Measurements from ENCODE around the gene VDAC1.

The VDAC1 gene

DNA sequence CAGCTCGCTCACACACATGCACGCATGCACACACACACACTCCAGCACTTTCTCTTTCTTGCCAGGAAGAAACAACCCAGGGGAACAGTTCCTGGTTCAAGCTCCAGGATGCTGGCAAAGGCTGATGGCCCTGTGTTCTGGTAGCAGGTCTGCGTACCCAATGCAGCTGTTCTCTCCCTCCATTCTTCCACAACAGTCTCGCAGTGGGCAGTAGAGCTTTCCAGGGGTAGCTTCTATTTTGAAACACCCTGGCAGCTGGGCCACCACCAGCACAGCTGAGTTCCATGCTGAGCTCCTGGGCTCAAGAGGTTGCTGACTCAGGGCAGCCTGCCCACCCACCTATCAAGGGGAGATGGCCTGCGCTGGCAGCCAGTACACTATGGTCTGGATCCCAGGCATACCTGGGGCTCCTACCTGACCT, 4.7 kb downstream of the VDAC1 start:
- no peak for DNase-seq (ENCODE audit: low spot score)

DNA sequence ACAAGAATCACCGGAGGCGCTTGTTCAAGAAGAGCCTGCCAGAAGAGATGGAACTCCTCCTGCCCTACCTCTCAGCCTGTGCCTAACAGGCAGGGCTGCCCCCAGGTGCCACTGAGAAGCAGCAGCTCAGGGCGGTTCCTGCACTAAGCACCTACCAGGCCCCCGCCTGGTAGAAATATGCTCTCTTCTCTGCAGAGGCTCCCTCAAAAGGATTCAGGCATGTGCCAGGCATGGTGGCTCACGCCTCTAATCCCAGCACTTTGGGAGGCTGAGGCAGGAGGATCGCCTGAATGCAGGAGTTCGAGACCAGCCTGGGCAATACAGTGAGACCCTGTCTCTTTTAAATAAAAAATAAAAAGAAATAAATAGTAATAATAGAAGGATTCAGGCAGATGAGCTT, 6.0 kb downstream of the VDAC1 start:
- DNase-seq (ENCODE audit: low spot score) = no peak
- TF ChIP-seq, protein P1, sequence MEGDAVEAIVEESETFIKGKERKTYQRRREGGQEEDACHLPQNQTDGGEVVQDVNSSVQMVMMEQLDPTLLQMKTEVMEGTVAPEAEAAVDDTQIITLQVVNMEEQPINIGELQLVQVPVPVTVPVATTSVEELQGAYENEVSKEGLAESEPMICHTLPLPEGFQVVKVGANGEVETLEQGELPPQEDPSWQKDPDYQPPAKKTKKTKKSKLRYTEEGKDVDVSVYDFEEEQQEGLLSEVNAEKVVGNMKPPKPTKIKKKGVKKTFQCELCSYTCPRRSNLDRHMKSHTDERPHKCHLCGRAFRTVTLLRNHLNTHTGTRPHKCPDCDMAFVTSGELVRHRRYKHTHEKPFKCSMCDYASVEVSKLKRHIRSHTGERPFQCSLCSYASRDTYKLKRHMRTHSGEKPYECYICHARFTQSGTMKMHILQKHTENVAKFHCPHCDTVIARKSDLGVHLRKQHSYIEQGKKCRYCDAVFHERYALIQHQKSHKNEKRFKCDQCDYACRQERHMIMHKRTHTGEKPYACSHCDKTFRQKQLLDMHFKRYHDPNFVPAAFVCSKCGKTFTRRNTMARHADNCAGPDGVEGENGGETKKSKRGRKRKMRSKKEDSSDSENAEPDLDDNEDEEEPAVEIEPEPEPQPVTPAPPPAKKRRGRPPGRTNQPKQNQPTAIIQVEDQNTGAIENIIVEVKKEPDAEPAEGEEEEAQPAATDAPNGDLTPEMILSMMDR (IDR thresholded peaks at IDR 0.05; ENCODE audit: extremely low read depth, missing control alignments) = no peak

More for the DNA sequence above, 4.7 kb downstream of the VDAC1 start:
- TF ChIP-seq, protein P1 (IDR thresholded peaks at IDR 0.05; ENCODE audit: extremely low read depth, missing control alignments) = no peak

DNA sequence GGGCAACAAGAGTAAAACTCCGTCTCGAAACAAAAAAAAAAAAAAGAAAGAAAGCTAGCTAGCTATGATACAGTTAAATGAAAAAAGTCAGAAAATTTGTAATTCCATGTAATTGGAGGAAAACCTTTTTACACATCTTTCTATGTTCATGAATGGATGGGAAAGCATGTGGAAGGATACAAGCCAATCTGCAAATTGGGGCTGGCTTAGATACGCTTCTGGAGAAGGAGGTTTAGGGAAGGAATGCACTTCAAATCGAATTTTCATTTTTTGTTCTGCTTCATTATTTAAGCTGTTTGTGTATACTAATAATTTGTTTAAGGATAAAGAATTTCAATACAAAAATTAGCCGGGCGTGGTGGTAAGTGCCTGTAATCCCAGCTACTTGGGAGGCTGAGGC, 6.7 kb downstream of the VDAC1 start:
- TF ChIP-seq, protein P1 (IDR thresholded peaks at IDR 0.05; ENCODE audit: extremely low read depth, missing control alignments) = no peak
- no peak for DNase-seq (ENCODE audit: low spot score)

DNA sequence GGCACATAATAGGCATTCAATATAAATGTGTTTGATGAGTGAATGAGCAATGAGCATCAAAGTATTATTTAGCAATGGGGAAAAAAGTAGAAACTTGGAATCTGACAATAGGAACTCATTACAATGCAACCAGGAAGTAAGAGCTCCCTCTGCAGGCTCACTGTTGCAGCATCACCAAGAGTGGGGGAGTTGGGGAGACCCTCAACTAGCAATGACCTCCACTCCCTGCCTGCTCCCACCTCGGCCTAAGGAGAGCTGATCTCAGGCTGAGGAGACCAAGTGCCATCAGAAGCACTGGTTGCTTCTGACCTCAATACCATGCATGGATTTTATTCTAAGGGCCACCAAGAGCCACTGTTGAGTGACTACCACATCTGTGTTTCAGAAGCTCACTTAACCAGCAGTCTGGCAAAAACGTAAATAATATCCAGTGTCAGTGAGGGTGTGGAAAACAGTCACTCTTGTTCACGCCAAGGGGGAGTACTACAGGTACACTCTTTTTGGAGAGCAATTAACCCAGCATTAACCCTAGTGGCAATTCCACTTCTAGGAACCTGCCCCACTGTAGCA, 8.0 kb downstream of the VDAC1 start:
- no peak for DNase-seq (ENCODE audit: low spot score)
- TF ChIP-seq, protein P1 (IDR thresholded peaks at IDR 0.05; ENCODE audit: extremely low read depth, missing control alignments) = peak; percentile 38

DNA sequence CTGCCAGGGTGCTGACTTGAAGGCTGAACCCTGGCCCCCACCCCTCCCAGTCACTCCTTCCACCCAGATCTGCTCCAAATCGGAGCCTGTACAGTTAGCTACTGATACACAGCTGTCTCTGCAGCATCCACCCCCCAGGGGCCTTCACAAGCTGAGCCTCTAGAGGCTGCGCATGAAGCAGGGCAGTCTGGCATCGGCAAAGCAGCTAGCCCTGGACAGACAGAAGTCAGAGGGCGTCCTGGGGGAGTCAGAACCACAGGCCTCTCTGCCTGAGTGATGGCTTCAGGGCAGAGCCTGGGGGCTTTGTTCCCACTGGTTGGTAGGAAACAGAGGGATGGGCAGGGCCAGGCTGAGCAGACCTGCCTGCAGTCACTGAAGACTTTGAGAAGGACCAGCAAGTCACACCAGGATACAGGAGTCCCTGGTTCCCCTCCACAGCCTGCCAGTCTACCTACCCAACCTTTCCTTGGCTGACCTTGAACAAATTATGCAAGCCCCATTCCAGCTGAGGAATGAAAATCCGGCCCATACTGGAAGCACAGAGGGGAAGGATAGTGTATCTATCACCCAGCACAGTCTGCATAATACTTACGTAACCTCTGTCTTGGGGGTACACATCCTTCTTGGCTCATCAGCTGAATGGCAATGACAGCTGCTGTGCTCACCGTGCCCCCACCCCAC, 8.8 kb downstream of the VDAC1 start:
- TF ChIP-seq, protein P1 (IDR thresholded peaks at IDR 0.05; ENCODE audit: extremely low read depth, missing control alignments) = no peak
- DNase-seq (ENCODE audit: low spot score) = no peak

DNA sequence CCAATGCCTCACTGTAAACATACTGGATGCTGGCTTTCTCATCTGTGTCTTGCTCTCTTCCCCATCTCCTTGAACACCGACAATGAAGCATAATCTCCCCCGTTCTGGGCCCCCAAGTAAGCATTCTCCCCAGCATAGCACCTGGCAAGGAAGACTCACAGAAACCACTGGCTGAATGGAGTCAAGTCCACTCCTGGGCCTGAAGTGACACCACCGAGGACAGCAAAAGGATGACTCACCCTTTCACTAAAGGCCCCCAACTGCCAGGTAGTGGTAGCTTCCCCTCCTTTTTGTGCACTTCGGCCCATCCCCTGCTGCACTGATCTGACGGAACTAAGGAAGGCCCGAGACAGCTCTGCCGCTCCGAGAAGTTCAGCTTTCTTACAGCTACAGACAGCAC, 9.4 kb downstream of the VDAC1 start:
- TF ChIP-seq, protein P1 (IDR thresholded peaks at IDR 0.05; ENCODE audit: extremely low read depth, missing control alignments) = no peak
- DNase-seq (ENCODE audit: low spot score) = no peak

DNA sequence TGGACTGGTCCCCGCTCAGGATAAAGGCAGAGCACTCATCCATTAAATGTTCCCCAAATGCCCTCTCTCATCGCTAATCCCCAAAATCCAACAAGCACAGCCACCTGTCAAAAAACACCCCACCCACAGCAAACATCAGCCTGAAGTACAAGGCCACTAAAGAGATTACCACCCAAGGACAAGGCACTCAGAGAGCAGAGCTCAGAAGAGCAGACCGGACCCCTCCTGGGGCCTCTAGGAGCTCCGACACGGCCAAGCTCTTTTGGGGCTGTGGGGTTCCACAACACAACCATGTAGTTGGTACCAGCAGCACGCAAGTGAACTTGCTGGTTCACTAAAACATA, 9.8 kb downstream of the VDAC1 start:
- no peak for DNase-seq (ENCODE audit: low spot score)
- TF ChIP-seq, protein P1 (IDR thresholded peaks at IDR 0.05; ENCODE audit: extremely low read depth, missing control alignments) = no peak

Measured in GM20000 (cell line).